ENCODE data around the gene LTO1. TPM values are rescaled to one million over a fixed set of nuclear protein-coding genes. Genes with fewer than 3 reads are reported as not detected.
"Not testable (repeated sequence)": the region's sequence is repeated elsewhere in the genome, so short reads cannot be mapped to it uniquely, and the experiment has no call there.

Gene LTO1
- total RNA-seq, 2 donors from 2014 or later, result 23.4 to 37.7 TPM

GRCh38 chr11:69627551-69627950 is 47.6 kb downstream of the LTO1 start:
- Mint-ChIP-seq H3K27me3 (peaks cover 35 to 39% of the 10 kb centered on the region in 2 donors), H3K9me3 (no peaks in the 10 kb centered on the region), H3K36me3 (peaks cover 4% of the 10 kb centered on the region), H3K4me3 (no peak overlapping the region), H3K4me1 (ENCODE audit: low read depth in 2 of 2) (no peaks in the 10 kb centered on the region), H3K27ac (no peak overlapping the region)
- ATAC-seq (no peak), DNase-seq (ENCODE audit: low spot score) (no peak)

- H3K27ac Mint-ChIP-seq, result no peak overlapping the region
- H3K9me3 Mint-ChIP-seq, result no peaks in the 10 kb centered on the region
- ATAC-seq (no peak), DNase-seq (ENCODE audit: low spot score) (no peak)
- peaks cover 31 to 42% of the 10 kb centered on the region in 2 donors for H3K27me3 Mint-ChIP-seq
- H3K4me3 Mint-ChIP-seq, result no peak overlapping the region
- peaks cover 4% of the 10 kb centered on the region for H3K36me3 Mint-ChIP-seq
- no peaks in the 10 kb centered on the region for H3K4me1 Mint-ChIP-seq (ENCODE audit: low read depth in 2 of 2)
Measured at GRCh38 chr11:69625476-69625875, 49.7 kb downstream of the LTO1 start.

DNA sequence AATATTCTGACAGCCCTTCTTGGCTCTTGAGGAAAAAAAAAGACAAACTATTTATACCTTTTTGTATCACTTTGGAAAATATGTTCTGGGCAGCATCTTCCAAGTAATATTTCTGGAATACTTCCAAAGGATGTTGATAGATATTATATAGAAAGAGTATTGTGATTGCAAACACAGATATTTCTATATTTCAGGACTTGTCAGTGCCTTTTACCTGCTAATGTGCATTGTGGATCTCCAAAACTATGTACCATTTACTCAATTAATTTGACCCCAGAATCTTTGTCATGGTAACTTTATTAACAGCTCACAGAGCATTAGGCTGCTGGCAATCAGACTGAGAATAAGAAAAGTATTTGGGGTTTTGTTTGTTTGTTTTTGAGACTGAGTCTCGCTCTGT is 50.9 kb downstream of the LTO1 start:
- Mint-ChIP-seq H3K4me3 (no peak overlapping the region), H3K4me1 (ENCODE audit: low read depth in 2 of 2) (no peaks in the 10 kb centered on the region), H3K9me3 (no peaks in the 10 kb centered on the region), H3K27me3 (peaks cover 23 to 40% of the 10 kb centered on the region in 2 donors), H3K27ac (no peak overlapping the region), H3K36me3 (no peaks in the 10 kb centered on the region)
- no peak for DNase-seq (ENCODE audit: low spot score)
- ATAC-seq, result no peak

GRCh38 chr11:69622097-69622681 is 53.0 kb downstream of the LTO1 start:
- H3K9me3 Mint-ChIP-seq; DNase-seq (ENCODE audit: low spot score); H3K4me3 Mint-ChIP-seq; H3K4me1 Mint-ChIP-seq (ENCODE audit: low read depth in 2 of 2); ATAC-seq; H3K36me3 Mint-ChIP-seq; H3K27ac Mint-ChIP-seq: not testable (repeated sequence)
- peaks cover 20 to 42% of the 10 kb centered on the region in 2 donors for H3K27me3 Mint-ChIP-seq

GRCh38 chr11:69620683-69621290 is 54.4 kb downstream of the LTO1 start:
- no peak for DNase-seq (ENCODE audit: low spot score)
- Mint-ChIP-seq H3K4me1 (ENCODE audit: low read depth in 2 of 2) (no peaks in the 10 kb centered on the region), H3K36me3 (no peaks in the 10 kb centered on the region), H3K27ac (no peak overlapping the region), H3K4me3 (no peak overlapping the region), H3K27me3 (peaks cover 12 to 37% of the 10 kb centered on the region in 2 donors), H3K9me3 (no peaks in the 10 kb centered on the region)
- ATAC-seq, result no peak

- Mint-ChIP-seq H3K4me1 (ENCODE audit: low read depth in 2 of 2) (no peaks in the 10 kb centered on the region), H3K4me3 (no peak overlapping the region), H3K9me3 (no peaks in the 10 kb centered on the region), H3K36me3 (no peaks in the 10 kb centered on the region), H3K27me3 (peaks cover 12 to 22% of the 10 kb centered on the region in 2 donors), H3K27ac (no peak overlapping the region)
- no peak for DNase-seq (ENCODE audit: low spot score)
- ATAC-seq, result no peak
Measured at GRCh38 chr11:69618237-69618636, 56.9 kb downstream of the LTO1 start.

- ATAC-seq (no peak), DNase-seq (ENCODE audit: low spot score) (no peak)
- no peaks in the 10 kb centered on the region for H3K9me3 Mint-ChIP-seq
- no peaks in the 10 kb centered on the region for H3K4me1 Mint-ChIP-seq (ENCODE audit: low read depth in 2 of 2)
- H3K36me3 Mint-ChIP-seq, result no peaks in the 10 kb centered on the region
- H3K4me3 Mint-ChIP-seq, result no peak overlapping the region
- peaks cover 12 to 22% of the 10 kb centered on the region in 2 donors for H3K27me3 Mint-ChIP-seq
- no peak overlapping the region for H3K27ac Mint-ChIP-seq
Measured at GRCh38 chr11:69617682-69618081, 57.5 kb downstream of the LTO1 start.

- Mint-ChIP-seq H3K4me1 (ENCODE audit: low read depth in 2 of 2) (no peaks in the 10 kb centered on the region), H3K36me3 (no peaks in the 10 kb centered on the region), H3K9me3 (no peaks in the 10 kb centered on the region), H3K27ac (no peak overlapping the region), H3K27me3 (peaks cover 12 to 22% of the 10 kb centered on the region in 2 donors), H3K4me3 (no peak overlapping the region)
- no peak for DNase-seq (ENCODE audit: low spot score)
- no peak for ATAC-seq
Measured at GRCh38 chr11:69617220-69617619, 57.9 kb downstream of the LTO1 start.

Other genes with a start within 250 kb of the LTO1 start
- gene LINC01488, start 193.7 kb downstream of the LTO1 start, total RNA-seq, result not detected
- gene CCND1, start 34.2 kb downstream of the LTO1 start, total RNA-seq, result under 1 TPM in 1 of 2 donors, not detected in 1; 0.67 TPM
- not detected for gene FGF19, start 28.7 kb upstream of the LTO1 start, total RNA-seq
- not detected for gene FGF4, start 100.0 kb upstream of the LTO1 start, total RNA-seq
- not detected for gene FGF3, start 144.1 kb upstream of the LTO1 start, total RNA-seq

Data from natural killer cell treated with Interleukin-12 subunit alpha and Interleukin-12 subunit beta and Interleukin-15 and Interleukin-18, amount 100 ng/mL, for 72 hours (primary cell).